G401.6 (cell line): ENCODE results near the gene PNPLA4.

Source experiments
- FAIRE-seq: peaks from 2 replicates; lab custom pipeline; 2012; peaks lifted over from hg19 to GRCh38; lab: Jason Lieb, UNC

PNPLA4 gene

GRCh38 chrX:7852166-7852565, 75.0 kb downstream of the PNPLA4 start:
- no peak for FAIRE-seq
